ENCODE measurements around the gene ZNF764. TPM values are rescaled to one million over a fixed set of nuclear protein-coding genes. Genes with fewer than 3 reads are reported as not detected.
A peak's percentile ranks its signal among the peaks of the same experiment; 100 is the strongest.
"Not testable (repeated sequence)": the region's sequence is repeated elsewhere in the genome, so short reads cannot be mapped to it uniquely, and the experiment has no call there.

Gene ZNF764
- total RNA-seq, 1 donor from 2014 or later: 8.0 TPM

DNA sequence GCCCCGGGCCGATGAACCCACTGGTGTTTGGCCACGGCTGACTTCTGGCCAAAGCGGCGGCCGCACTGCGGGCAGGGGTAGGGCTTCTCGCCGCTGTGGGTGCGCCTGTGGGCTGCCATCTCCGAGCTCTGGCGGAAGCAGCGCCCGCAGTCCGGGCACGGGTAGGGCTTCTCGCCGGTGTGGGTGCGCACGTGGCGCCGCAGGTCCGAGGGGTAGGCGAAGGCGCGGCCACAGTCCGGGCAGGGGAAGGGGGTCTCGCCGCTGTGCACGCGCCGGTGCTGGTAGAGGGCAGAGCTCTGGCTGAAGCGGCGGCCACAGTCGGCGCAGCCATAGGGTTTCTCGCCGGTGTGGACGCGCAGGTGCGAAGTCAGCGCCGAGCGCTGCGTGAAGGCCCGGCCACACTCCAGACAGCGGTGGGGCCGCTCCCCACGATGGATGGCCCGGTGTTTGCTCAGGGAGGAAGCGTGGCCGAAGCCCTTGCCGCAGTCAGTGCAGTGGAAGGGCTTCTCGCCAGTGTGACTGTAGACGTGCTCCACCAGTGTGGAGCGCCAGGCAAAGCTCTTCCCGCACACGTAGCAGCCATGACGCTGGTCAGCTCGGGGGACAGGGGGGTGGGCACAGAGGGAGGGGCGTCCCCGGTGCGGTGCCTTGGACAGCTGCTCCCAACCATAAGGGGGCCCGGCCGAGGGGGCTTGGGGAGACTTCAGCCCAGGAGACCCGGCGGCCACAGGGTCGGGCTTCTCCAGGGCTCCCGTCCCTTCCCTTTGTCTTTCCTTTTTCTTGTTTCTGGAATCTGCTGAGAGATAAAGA, 2.7 kb downstream of the ZNF764 start:
- intact Hi-C loops (cut with DNase I): no loop called here
- ATAC-seq (ENCODE audit: poor library complexity) (no peak), DNase-seq (no peak)

GRCh38 chr16:30554557-30555314, 3.4 kb downstream of the ZNF764 start:
- DNase-seq (no peak), ATAC-seq (ENCODE audit: poor library complexity) (no peak)
- intact Hi-C loops (cut with DNase I): no loop called here

DNA sequence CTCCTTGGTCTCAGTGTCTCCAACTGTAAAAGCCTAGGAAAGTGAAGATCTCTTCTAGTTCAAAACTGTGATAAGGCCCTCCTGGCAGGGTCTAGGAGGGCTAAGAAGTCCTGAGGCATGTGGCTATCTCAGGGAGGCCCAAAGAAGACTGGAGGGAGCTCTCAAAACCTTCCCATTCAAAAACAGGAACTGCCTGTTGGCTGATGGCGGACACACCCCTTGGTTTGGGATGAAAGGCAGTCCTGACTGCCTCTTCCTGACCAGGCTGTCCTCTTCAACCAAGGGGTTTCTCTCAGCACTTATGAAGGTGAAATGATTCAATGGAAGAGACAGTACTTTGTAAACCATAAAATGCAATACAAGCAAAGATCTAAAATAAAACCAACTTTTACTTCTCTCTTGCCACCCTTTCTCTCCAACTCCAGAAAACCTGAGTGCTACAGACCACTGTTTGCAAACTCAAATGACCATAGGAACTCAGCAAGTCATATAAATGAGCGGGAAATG, 4.7 kb downstream of the ZNF764 start:
- intact Hi-C loops (cut with DNase I): no loop called here
- no peak for ATAC-seq (ENCODE audit: poor library complexity)
- DNase-seq: no peak

- intact Hi-C loops (cut with DNase I): no loop called here
- no peak for DNase-seq
- ATAC-seq (ENCODE audit: poor library complexity): no peak
Measured at GRCh38 chr16:30552956-30553355, 5.2 kb downstream of the ZNF764 start.

- intact Hi-C loops (cut with DNase I): no loop called here
- no peak for ATAC-seq (ENCODE audit: poor library complexity)
- no peak for DNase-seq
Measured at GRCh38 chr16:30551781-30552180, 6.4 kb downstream of the ZNF764 start.

GRCh38 chr16:30548416-30549253, 9.5 kb downstream of the ZNF764 start:
- ATAC-seq (ENCODE audit: poor library complexity): no peak
- no peak for DNase-seq
- intact Hi-C loops (cut with DNase I): no loop called here

DNA sequence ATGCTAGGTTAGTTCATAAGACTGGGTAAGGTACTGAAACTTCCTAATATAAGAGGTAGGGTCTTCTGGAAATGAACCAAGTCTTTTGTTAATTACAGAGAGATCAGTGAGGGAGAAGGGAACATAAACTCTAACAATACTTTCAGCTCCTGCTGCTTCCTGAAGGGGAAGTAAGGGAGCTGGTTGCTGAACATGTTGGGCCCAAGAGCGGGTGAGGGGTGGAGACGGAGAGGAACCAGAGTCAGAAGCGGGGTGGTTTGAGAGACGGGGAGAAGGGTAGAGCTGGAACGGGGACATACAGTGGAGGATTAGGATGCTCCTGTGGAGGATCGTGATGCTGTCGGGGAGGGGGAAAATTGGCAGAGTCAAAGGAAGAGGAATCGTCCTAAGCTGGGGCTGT, 12.1 kb downstream of the ZNF764 start:
- no peak for DNase-seq
- no peak for ATAC-seq (ENCODE audit: poor library complexity)
- intact Hi-C loops (cut with DNase I): no loop called here

GRCh38 chr16:30543067-30543466, 15.1 kb downstream of the ZNF764 start:
- ATAC-seq (ENCODE audit: poor library complexity) (no peak), DNase-seq (no peak)
- intact Hi-C loops (cut with DNase I): no loop called here

DNA sequence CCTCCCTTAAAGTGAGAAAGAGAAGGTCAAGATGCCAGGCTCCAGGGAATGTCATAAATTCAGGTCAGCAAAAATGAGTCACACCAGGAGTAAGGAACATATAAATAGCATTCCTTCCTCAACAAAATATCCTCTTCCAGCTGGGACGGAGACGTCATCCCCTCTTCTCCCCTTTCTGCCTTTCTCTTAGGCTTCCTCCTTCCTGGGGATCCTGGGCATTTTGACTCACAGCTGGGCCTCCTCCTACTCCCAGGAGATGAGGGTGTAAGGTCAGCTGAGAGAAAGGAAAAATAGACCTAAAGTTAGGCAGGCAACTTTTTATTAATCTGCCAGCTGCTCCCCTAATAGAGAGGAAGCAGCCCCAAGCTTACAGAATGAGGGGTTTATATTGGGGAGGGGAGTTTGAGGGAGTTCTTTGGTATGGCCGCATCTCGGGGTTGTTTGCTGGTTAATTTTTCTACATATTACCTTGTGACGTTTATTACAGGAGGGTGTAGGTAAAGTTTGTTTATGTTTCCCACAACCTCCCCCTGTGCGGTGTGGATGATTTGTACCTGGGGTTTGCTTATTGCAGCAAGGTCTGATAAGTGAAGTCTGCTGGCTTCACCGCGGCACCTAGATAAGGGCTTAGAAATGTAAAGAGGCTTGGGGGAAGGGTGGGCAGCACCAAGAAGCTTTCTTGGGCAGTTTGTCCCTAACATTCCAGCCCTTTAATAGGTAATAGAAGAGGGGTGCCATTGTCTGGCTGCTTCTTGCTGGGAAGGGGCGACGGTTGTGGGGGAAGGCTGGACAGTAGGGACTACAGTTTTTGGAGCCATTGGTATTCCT, 16.5 kb downstream of the ZNF764 start:
- intact Hi-C loops (cut with DNase I): no loop called here
- DNase-seq (no peak), ATAC-seq (ENCODE audit: poor library complexity) (no peak)

GRCh38 chr16:30540916-30541464, 17.2 kb downstream of the ZNF764 start:
- DNase-seq; intact Hi-C loops (cut with DNase I); ATAC-seq (ENCODE audit: poor library complexity): not testable (repeated sequence)

GRCh38 chr16:30539986-30540526, 18.1 kb downstream of the ZNF764 start:
- intact Hi-C loops (cut with DNase I); DNase-seq; ATAC-seq (ENCODE audit: poor library complexity): not testable (repeated sequence)

GRCh38 chr16:30539000-30539964, 18.9 kb downstream of the ZNF764 start:
- DNase-seq (peak; percentile 66), ATAC-seq (ENCODE audit: poor library complexity) (peak; percentile 77)
- intact Hi-C loops (cut with DNase I): no loop called here

- intact Hi-C loops (cut with DNase I); DNase-seq; ATAC-seq (ENCODE audit: poor library complexity): not testable (repeated sequence)
Measured at GRCh38 chr16:30536391-30537024, 21.7 kb downstream of the ZNF764 start.

DNA sequence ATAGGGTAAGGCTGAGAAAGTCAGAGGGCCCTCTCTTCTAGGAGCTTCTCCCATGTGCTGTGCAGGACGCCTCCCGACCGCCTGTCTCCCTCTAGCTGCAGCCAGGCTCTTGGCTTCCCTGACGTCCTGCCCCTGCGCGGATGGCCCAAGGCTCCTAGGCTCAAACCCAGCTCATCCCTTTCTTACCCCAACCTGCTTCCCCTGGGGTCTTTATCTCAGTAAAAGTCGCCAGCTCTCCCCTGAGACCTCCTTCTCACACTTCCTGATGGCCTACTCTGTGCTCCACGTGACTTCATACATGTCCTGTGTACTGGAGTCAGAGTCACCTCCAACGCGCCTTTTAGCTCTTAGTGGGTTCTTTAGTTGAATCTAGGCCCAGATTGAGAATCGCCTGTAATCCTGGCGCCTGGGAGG, 22.4 kb downstream of the ZNF764 start:
- ATAC-seq (ENCODE audit: poor library complexity) (peak; percentile 59), DNase-seq (peak; percentile 81)
- intact Hi-C loops (cut with DNase I): no loop called here

GRCh38 chr16:30535106-30535776, 22.9 kb downstream of the ZNF764 start:
- peak; percentile 0 for ATAC-seq (ENCODE audit: poor library complexity)
- intact Hi-C loops (cut with DNase I): no loop called here
- no peak for DNase-seq

All from Right ventricle myocardium superior (tissue), 1 donor.